ENCODE measurements around the gene CBX3. TPM values are rescaled to one million over a fixed set of nuclear protein-coding genes. Genes with fewer than 3 reads are reported as not detected.

Gene CBX3
- total RNA-seq, 1 donor from 2014 or later, result 102 TPM

- peaks cover 2% of the 10 kb centered on the region for H3K36me3 Mint-ChIP-seq (ENCODE audit: low read depth)
- peaks cover 2% of the 10 kb centered on the region for H3K27me3 Mint-ChIP-seq (ENCODE audit: low read depth)
- H3K4me3 Mint-ChIP-seq (ENCODE audit: unreplicated experiment), result no peak overlapping the region
- no peak overlapping the region for H3K27ac Mint-ChIP-seq (ENCODE audit: unreplicated experiment)
- no peak for DNase-seq (ENCODE audit: low spot score)
- no peak for TF ChIP-seq CTCF (IDR thresholded peaks at IDR 0.05)
- H3K9me3 Mint-ChIP-seq (ENCODE audit: low read depth), result peaks cover 5% of the 10 kb centered on the region
- H3K4me1 Mint-ChIP-seq (ENCODE audit: low read depth), result no peaks in the 10 kb centered on the region
These were observed 34.8 kb upstream of the CBX3 start for GRCh38 chr7:26166684-26167266.

GRCh38 chr7:26167303-26167934 is 34.1 kb upstream of the CBX3 start:
- Mint-ChIP-seq H3K27me3 (ENCODE audit: low read depth) (peaks cover 2% of the 10 kb centered on the region), H3K36me3 (ENCODE audit: low read depth) (peaks cover 2% of the 10 kb centered on the region), H3K9me3 (ENCODE audit: low read depth) (peaks cover 5% of the 10 kb centered on the region), H3K4me1 (ENCODE audit: low read depth) (no peaks in the 10 kb centered on the region), H3K4me3 (ENCODE audit: unreplicated experiment) (no peak overlapping the region), H3K27ac (ENCODE audit: unreplicated experiment) (no peak overlapping the region)
- DNase-seq (ENCODE audit: low spot score), result no peak
- no peak for TF ChIP-seq CTCF (IDR thresholded peaks at IDR 0.05)

- TF ChIP-seq CTCF (IDR thresholded peaks at IDR 0.05), result peak; percentile 41
- Mint-ChIP-seq H3K9me3 (ENCODE audit: low read depth) (peaks cover 5% of the 10 kb centered on the region), H3K27me3 (ENCODE audit: low read depth) (no peaks in the 10 kb centered on the region), H3K36me3 (ENCODE audit: low read depth) (peaks cover 2% of the 10 kb centered on the region), H3K4me1 (ENCODE audit: low read depth) (no peaks in the 10 kb centered on the region), H3K27ac (ENCODE audit: unreplicated experiment) (no peak overlapping the region), H3K4me3 (ENCODE audit: unreplicated experiment) (no peak overlapping the region)
- DNase-seq (ENCODE audit: low spot score), result no peak
These were observed 33.0 kb upstream of the CBX3 start for GRCh38 chr7:26168458-26169023.

GRCh38 chr7:26169271-26169670 is 32.3 kb upstream of the CBX3 start:
- H3K9me3 Mint-ChIP-seq (ENCODE audit: low read depth), result peaks cover 4% of the 10 kb centered on the region

More at GRCh38 chr7:26169271-26169670, 32.3 kb upstream of the CBX3 start:
- DNase-seq (ENCODE audit: low spot score), result no peak
- Mint-ChIP-seq H3K4me3 (ENCODE audit: unreplicated experiment) (no peak overlapping the region), H3K27me3 (ENCODE audit: low read depth) (peaks cover 7% of the 10 kb centered on the region), H3K4me1 (ENCODE audit: low read depth) (no peaks in the 10 kb centered on the region), H3K36me3 (ENCODE audit: low read depth) (peaks cover 7% of the 10 kb centered on the region), H3K27ac (ENCODE audit: unreplicated experiment) (no peak overlapping the region)
- TF ChIP-seq CTCF (IDR thresholded peaks at IDR 0.05), result no peak

All from chondrocyte (in vitro differentiated cells).